Transverse colon (tissue), 4 donors: ENCODE measurements around the gene ANKRD50.

ENCODE experiments used
- CTCF ChIP-seq, 5 experiments: fragments of 200-600 bp in 3 of 5; fragments of 450-650 bp in 2 of 5; sonication (generic) in 3 of 5; IDR thresholded peaks; 1 replicate in 2 of 5; 2 replicates in 3 of 5; pipeline ENCODE4 v1.5.1; 2016 to 2017; ENCODE audit warnings: antibody characterized with exemption in 5 of 5, inconsistent platforms in 3 of 5, mild to moderate bottlenecking in 2 of 5, moderate library complexity in 1 of 5
- EP300 ChIP-seq: sonication (generic); formaldehyde crosslinking; IDR thresholded peaks from one replicate; pipeline ENCODE4 v1.6.1; 2017; ENCODE audit warnings: antibody characterized with exemption, low read depth
- POLR2A ChIP-seq: fragments of 450-650 bp; IDR thresholded peaks from one replicate; pipeline ENCODE4 v1.6.1; 2016; ENCODE audit warnings: antibody characterized with exemption, mild to moderate bottlenecking, moderate library complexity
- POLR2AphosphoS5 ChIP-seq, 3 donors: sonication (generic); formaldehyde crosslinking; IDR thresholded peaks; one replicate each; pipeline ENCODE4 v1.6.1; 2016; ENCODE audit warnings: antibody characterized with exemption in 3 of 3

GRCh38 chr4:124738994-124739393 is 26.5 kb upstream of the ANKRD50 start:
- no peak for TF ChIP-seq CTCF (IDR thresholded peaks at IDR 0.05)
- TF ChIP-seq EP300: no peak
- no peak for TF ChIP-seq POLR2AphosphoS5 (IDR thresholded peaks at IDR 0.05)
- TF ChIP-seq POLR2A: no peak
